Kidney (tissue), 14 donors: Measurements from ENCODE around the gene SMCO4. TPM values are rescaled to one million over a fixed set of nuclear protein-coding genes. Genes with fewer than 3 reads are reported as not detected.

Experiments
- DNase-seq, 5 donors: peaks; one replicate each; pipeline ENCODE4 v3.0.0-alpha.2; 2013 to 2020
- FAIRE-seq: peaks from 2 replicates; lab custom pipeline; 2012; peaks lifted over from hg19 to GRCh38; lab: Jason Lieb, UNC
- H3K27ac ChIP-seq, 2 donors: one replicate each; pipeline ENCODE4 v1.7.0; 2013; ENCODE audit warnings: low read depth in 2 of 2, low read length in 2 of 2, inconsistent platforms in 1 of 2
- H3K27me3 ChIP-seq: one replicate; pipeline ENCODE4 v1.7.1; 2013; ENCODE audit warnings: low read length, inconsistent platforms; ENCODE audit not compliant: control insufficient read depth, insufficient read depth
- H3K36me3 ChIP-seq, 3 donors: one replicate each; pipeline versions ENCODE4 v1.7.0 to v1.7.1; 2013; ENCODE audit warnings: low read length in 3 of 3, control low read depth in 1 of 3, inconsistent platforms in 1 of 3; ENCODE audit not compliant: insufficient read depth in 3 of 3, control insufficient read depth in 2 of 3
- H3K4me1 ChIP-seq, 3 donors: one replicate each; pipeline versions ENCODE4 v1.7.0 to v1.7.1; 2013; ENCODE audit warnings: low read length in 3 of 3, inconsistent platforms in 1 of 3, low read depth in 1 of 3; ENCODE audit not compliant: control insufficient read depth in 2 of 3, insufficient read depth in 2 of 3
- H3K4me3 ChIP-seq, 3 donors: one replicate each; pipeline versions ENCODE4 v1.7.0 to v1.8.1; 2013; ENCODE audit warnings: low read length in 3 of 3, control low read depth in 1 of 3, inconsistent platforms in 1 of 3
- H3K9ac ChIP-seq, 3 donors: one replicate each; pipeline versions ENCODE4 v1.7.0 to v1.7.1; 2013; ENCODE audit warnings: low read length in 3 of 3, control low read depth in 1 of 3, inconsistent platforms in 1 of 3
- H3K9me3 ChIP-seq, 3 donors: one replicate each; pipeline versions ENCODE4 v1.7.0 to v1.7.1; 2013; ENCODE audit warnings: low read length in 3 of 3, control low read depth in 1 of 3, inconsistent platforms in 1 of 3; ENCODE audit not compliant: control insufficient read depth in 2 of 3, insufficient read depth in 1 of 3
- CTCF ChIP-seq: IDR thresholded peaks from 3 replicates; pipeline ENCODE4 v1.5.1; 2012; ENCODE audit warnings: mild to moderate bottlenecking, moderate library complexity, borderline replicate concordance; ENCODE audit not compliant: insufficient read depth; ENCODE audit errors: extremely low read depth
- intact Hi-C: fragments of 100-400 bp; cut with DNase I; formaldehyde crosslinking; loops from one replicate; pipeline ENCODE4 v1.11.1; 2022
- polyA plus RNA-seq: library from polyadenylated mRNA; stranded (reverse); fragments of 350-450 nt; fragmentation: Illumina TruSeq; extraction: RNeasy Lipid Tissue Mini Kit (QIAGEN cat#74804); gene quantifications from one replicate; pipeline ENCODE4 v1.2.3, GENCODE V29; 2014; ENCODE audit warnings: low read depth, low replicate concordance; ENCODE audit not compliant: insufficient read depth
- total RNA-seq: library from RNA; stranded (reverse); fragmentation: NEBNext Ultra II Directional; extraction: Animal tissue kit (Norgen Biotek cat#: 25700); gene quantifications from one replicate; pipeline ENCODE4 v1.2.1, GENCODE V29; 2021
- donor health status: control.
- donor health status: control.
- donor health status: control.
- donor health status: control.
- donor health status: control.
- donor health status: DM: yes; HTN: yes; CAD: no.
- donor health status: Normal renal cell carcinoma (clear cell type).

The SMCO4 gene
- total and polyA plus RNA-seq, 2 donors from 2014 or later = 33.0 to 102 TPM

- intact Hi-C loops = no loop called here
- Histone ChIP-seq H3K27me3 (no peaks in the 10 kb centered on the region), H3K36me3 (no peaks in the 10 kb centered on the region), H3K9ac (no peak overlapping the region), H3K4me3 (no peak overlapping the region), H3K4me1 (no peaks in the 10 kb centered on the region), H3K27ac (no peak overlapping the region), H3K9me3 (no peaks in the 10 kb centered on the region)
- FAIRE-seq = no peak
- no peak for TF ChIP-seq CTCF
- peak in 3 of 5 donors; percentile 25 to 53 (median 32) for DNase-seq
Measured at GRCh38 chr11:93547773-93548172, 4.6 kb upstream of the SMCO4 start.

GRCh38 chr11:93547028-93547427 is 3.8 kb upstream of the SMCO4 start:
- no peak overlapping the region for H3K9ac ChIP-seq
- H3K4me3 ChIP-seq = no peak overlapping the region
- peaks cover 0 to 4% (median 2%) of the 10 kb centered on the region in 3 donors for H3K4me1 ChIP-seq
- DNase-seq (no peak), FAIRE-seq (no peak)
- H3K9me3 ChIP-seq = no peaks in the 10 kb centered on the region
- intact Hi-C loops = no loop called here
- no peak for TF ChIP-seq CTCF
- H3K27me3 ChIP-seq = no peaks in the 10 kb centered on the region
- no peaks in the 10 kb centered on the region for H3K36me3 ChIP-seq
- H3K27ac ChIP-seq = no peak overlapping the region

GRCh38 chr11:93545566-93545965 is 2.4 kb upstream of the SMCO4 start:
- Histone ChIP-seq H3K9ac (no peak overlapping the region), H3K27me3 (no peaks in the 10 kb centered on the region), H3K4me3 (no peak overlapping the region), H3K9me3 (no peaks in the 10 kb centered on the region), H3K36me3 (no peaks in the 10 kb centered on the region), H3K27ac (no peak overlapping the region), H3K4me1 (peaks cover 0 to 6% (median 4%) of the 10 kb centered on the region in 3 donors)
- no peak for TF ChIP-seq CTCF
- DNase-seq (no peak), FAIRE-seq (no peak)
- intact Hi-C loops = no loop called here

- intact Hi-C loops = no loop called here
Measured at GRCh38 chr11:93542811-93543229, 371 bp downstream of the SMCO4 start.

More at GRCh38 chr11:93542811-93543229, 371 bp downstream of the SMCO4 start:
- Histone ChIP-seq H3K9me3 (no peaks in the 10 kb centered on the region), H3K4me3 (peak overlapping the region in 2 of 3 donors; percentile 58 to 63), H3K9ac (peak overlapping the region in 1 of 3 donors; percentile 79), H3K4me1 (peaks cover 0 to 12% (median 6%) of the 10 kb centered on the region in 3 donors), H3K36me3 (no peaks in the 10 kb centered on the region), H3K27ac (peak overlapping the region; percentile 75 to 81), H3K27me3 (no peaks in the 10 kb centered on the region)
- no peak for TF ChIP-seq CTCF
- no peak for FAIRE-seq
- peak in 4 of 5 donors; percentile 50 to 81 (median 71) for DNase-seq
